Right atrium auricular region (tissue), 2 donors: ENCODE measurements around the gene C20orf204. TPM values are rescaled to one million over a fixed set of nuclear protein-coding genes. Genes with fewer than 3 reads are reported as not detected.
A peak's percentile ranks its signal among the peaks of the same experiment; 100 is the strongest.

ENCODE experiments used
- DNase-seq: peaks from one replicate; pipeline ENCODE4 v3.0.0-alpha.2; 2019; ENCODE audit warnings: low spot score
- H3K27ac ChIP-seq, 2 donors: fragments of 200-600 bp; sonication (generic); 1 replicate in 1 of 2; 2 replicates in 1 of 2; pipeline ENCODE4 v1.5.1; 2016 to 2019
- H3K27me3 ChIP-seq, 2 donors: fragments of 200-600 bp; sonication (generic); one replicate each; pipeline versions ENCODE4 v1.5.1 to v1.6.0; 2017 to 2019
- H3K36me3 ChIP-seq: fragments of 200-600 bp; sonication (generic); one replicate; pipeline ENCODE4 v1.5.1; 2016
- H3K4me1 ChIP-seq, 2 donors: fragments of 200-600 bp; sonication (generic); one replicate each; pipeline versions ENCODE4 v1.5.1 to v1.6.0; 2017 to 2019
- H3K4me3 ChIP-seq, 2 donors: fragments of 200-600 bp; sonication (generic); 1 replicate in 1 of 2; 2 replicates in 1 of 2; pipeline ENCODE4 v1.5.1; 2017 to 2019; ENCODE audit warnings: mild to moderate bottlenecking in 1 of 2, moderate library complexity in 1 of 2
- H3K9me3 ChIP-seq, 2 donors: fragments of 200-600 bp; sonication (generic); one replicate each; pipeline ENCODE4 v1.5.1; 2019
- CTCF ChIP-seq, 2 donors: fragments of 200-600 bp; sonication (generic); IDR thresholded peaks; one replicate each; pipeline ENCODE4 v1.5.1; 2019; ENCODE audit warnings: antibody characterized with exemption in 2 of 2
- total RNA-seq, 2 donors: library from RNA; depleted of rRNA; stranded (reverse); fragments of >200 nt; gene quantifications; one replicate each; pipeline ENCODE4 v1.1.0, GENCODE V29; 2016

The C20orf204 gene
- total RNA-seq, 2 donors from 2014 or later = 0.07 to 0.35 TPM

GRCh38 chr20:64044484-64045247 is 8.7 kb downstream of the C20orf204 start:
- no peak for DNase-seq

GRCh38 chr20:64045346-64046011 is 9.5 kb downstream of the C20orf204 start:
- Histone ChIP-seq H3K4me1 (peaks cover 0 to 33% of the 10 kb centered on the region in 2 donors), H3K27ac (peak overlapping the region; percentile 40 to 46), H3K9me3 (no peaks in the 10 kb centered on the region), H3K36me3 (peaks cover 18% of the 10 kb centered on the region), H3K4me3 (peak overlapping the region in 1 of 2 donors; percentile 49), H3K27me3 (peaks cover 13 to 15% of the 10 kb centered on the region in 2 donors)
- no peak for TF ChIP-seq CTCF (IDR thresholded peaks at IDR 0.05)
- DNase-seq = no peak

More at GRCh38 chr20:64044484-64045247, 8.7 kb downstream of the C20orf204 start:
- H3K4me1 ChIP-seq = peaks cover 0 to 34% of the 10 kb centered on the region in 2 donors
- H3K27me3 ChIP-seq = peaks cover 13 to 15% of the 10 kb centered on the region in 2 donors
- no peaks in the 10 kb centered on the region for H3K9me3 ChIP-seq
- H3K4me3 ChIP-seq = no peak overlapping the region
- TF ChIP-seq CTCF (IDR thresholded peaks at IDR 0.05) = no peak
- peaks cover 18% of the 10 kb centered on the region for H3K36me3 ChIP-seq
- peak overlapping the region; percentile 40 to 46 for H3K27ac ChIP-seq

- peaks cover 18% of the 10 kb centered on the region for H3K36me3 ChIP-seq
- H3K9me3 ChIP-seq = no peaks in the 10 kb centered on the region
- peak overlapping the region; percentile 39 to 49 for H3K4me3 ChIP-seq
- DNase-seq = no peak
- H3K27me3 ChIP-seq = peaks cover 8 to 9% of the 10 kb centered on the region in 2 donors
- H3K27ac ChIP-seq = peak overlapping the region; percentile 40 to 43
- peaks cover 0 to 18% of the 10 kb centered on the region in 2 donors for H3K4me1 ChIP-seq
- no peak for TF ChIP-seq CTCF (IDR thresholded peaks at IDR 0.05)
These were observed 11.0 kb downstream of the C20orf204 start for GRCh38 chr20:64047046-64047389.

GRCh38 chr20:64047968-64048401 is 12.0 kb downstream of the C20orf204 start:
- no peaks in the 10 kb centered on the region for H3K9me3 ChIP-seq
- TF ChIP-seq CTCF (IDR thresholded peaks at IDR 0.05) = no peak
- peaks cover 4 to 5% of the 10 kb centered on the region in 2 donors for H3K27me3 ChIP-seq
- peaks cover 18% of the 10 kb centered on the region for H3K36me3 ChIP-seq
- peak overlapping the region; percentile 39 to 49 for H3K4me3 ChIP-seq
- peak overlapping the region in 1 of 2 donors; percentile 43 for H3K27ac ChIP-seq
- peaks cover 0 to 23% of the 10 kb centered on the region in 2 donors for H3K4me1 ChIP-seq
- DNase-seq = no peak

- TF ChIP-seq CTCF (IDR thresholded peaks at IDR 0.05) = no peak
- Histone ChIP-seq H3K4me3 (peak overlapping the region; percentile 39 to 49), H3K36me3 (peaks cover 18% of the 10 kb centered on the region), H3K27me3 (peaks cover 4 to 5% of the 10 kb centered on the region in 2 donors), H3K4me1 (peaks cover 0 to 28% of the 10 kb centered on the region in 2 donors), H3K9me3 (no peaks in the 10 kb centered on the region), H3K27ac (peak overlapping the region in 1 of 2 donors; percentile 43)
- no peak for DNase-seq
These were observed 12.5 kb downstream of the C20orf204 start for GRCh38 chr20:64048402-64049044.
